Stomach (tissue), 9 donors: Measurements from ENCODE around the gene NEURL3. TPM values are rescaled to one million over a fixed set of nuclear protein-coding genes. Genes with fewer than 3 reads are reported as not detected.

ENCODE experiments used
- DNase-seq, 2 donors: peaks; one replicate each; pipeline versions ENCODE4 v3.0.0 to v3.0.0-alpha.2; 2013 to 2019
- H3K27ac ChIP-seq, 5 donors: fragments of 200-600 bp in 4 of 5; sonication (generic) in 4 of 5; one replicate each; pipeline ENCODE4 v1.5.1; 2013 to 2019; ENCODE audit warnings: mild to moderate bottlenecking in 1 of 5, moderate library complexity in 1 of 5
- H3K27me3 ChIP-seq, 3 donors: fragments of 200-600 bp; sonication (generic); one replicate each; pipeline ENCODE4 v1.5.1; 2017 to 2019; ENCODE audit warnings: mixed run types in 1 of 3
- H3K36me3 ChIP-seq, 4 donors: fragments of 200-600 bp; sonication (generic); 1 replicate in 3 of 4; 2 replicates in 1 of 4; pipeline ENCODE4 v1.5.1; 2016 to 2019
- H3K4me1 ChIP-seq, 4 donors: fragments of 200-600 bp; sonication (generic); one replicate each; pipeline ENCODE4 v1.5.1; 2016 to 2019
- H3K4me3 ChIP-seq, 4 donors: fragments of 200-600 bp; sonication (generic) in 3 of 4; one replicate each; pipeline ENCODE4 v1.5.1; 2016 to 2019; ENCODE audit warnings: mild to moderate bottlenecking in 1 of 4
- H3K9me3 ChIP-seq, 4 donors: fragments of 200-600 bp; sonication (generic); one replicate each; pipeline ENCODE4 v1.5.1; 2016 to 2019
- EP300 ChIP-seq: sonication (generic); formaldehyde crosslinking; IDR thresholded peaks from one replicate; pipeline ENCODE4 v1.6.1; 2017; ENCODE audit warnings: antibody characterized with exemption
- POLR2A ChIP-seq, 4 donors: fragments of 450-650 bp; IDR thresholded peaks; one replicate each; pipeline ENCODE4 v1.6.1; 2016; ENCODE audit warnings: antibody characterized with exemption in 4 of 4, control low read depth in 2 of 4, mild to moderate bottlenecking in 1 of 4, moderate library complexity in 1 of 4
- POLR2AphosphoS5 ChIP-seq, 3 donors: sonication (generic); formaldehyde crosslinking; IDR thresholded peaks; one replicate each; pipeline ENCODE4 v1.6.1; 2016; ENCODE audit warnings: antibody characterized with exemption in 3 of 3
- WGBS, 5 donors: extraction: QIAGEN DNeasy Blood & Tissue Kit in 3 of 5; methylation state at CpG; one replicate each; pipeline versions ENCODE4 v1.1.5 to v1.1.7; 2013 to 2018; 5-methylcytosine and 5-hydroxymethylcytosine counted together
- intact Hi-C: fragments of 100-400 bp; cut with DNase I; formaldehyde crosslinking; loops from one replicate; pipeline ENCODE4 v1.15.1; 2023; ENCODE audit warnings: low total_unique reads
- polyA plus RNA-seq, 3 donors: library from polyadenylated mRNA; stranded (reverse); fragments of 200-250 nt; gene quantifications; one replicate each; pipeline ENCODE4 v1.2.3, GENCODE V29; 2013
- total RNA-seq, 5 donors: library from RNA; depleted of rRNA; stranded (reverse); fragments of >200 nt; gene quantifications; one replicate each; pipeline versions ENCODE4 v1.1.0 to v1.2.3, GENCODE V29; 2014 to 2016
- TF ChIP-seq, protein P1 (sequence below), 7 experiments: fragments of 450-650 bp in 4 of 7; fragments of 200-600 bp in 3 of 7; sonication (generic) in 3 of 7; IDR thresholded peaks; one replicate each; pipeline ENCODE4 v1.5.1; 2016 to 2019; ENCODE audit warnings: antibody characterized with exemption in 7 of 7, control low read depth in 2 of 7, mild to moderate bottlenecking in 1 of 7
- donor health status: healthy with polysubstance abuse.
- donor health status: Bipolar disorder and iron deficiency.
- donor health status: healthy.

NEURL3 gene
- total and polyA plus RNA-seq, 8 donors: 0.50 to 12.7 (median 1.6) TPM; not detected in 4

GRCh38 chr2:96546797-96547196 is 41.6 kb upstream of the NEURL3 start:
- intact Hi-C loops: no loop called here

DNA sequence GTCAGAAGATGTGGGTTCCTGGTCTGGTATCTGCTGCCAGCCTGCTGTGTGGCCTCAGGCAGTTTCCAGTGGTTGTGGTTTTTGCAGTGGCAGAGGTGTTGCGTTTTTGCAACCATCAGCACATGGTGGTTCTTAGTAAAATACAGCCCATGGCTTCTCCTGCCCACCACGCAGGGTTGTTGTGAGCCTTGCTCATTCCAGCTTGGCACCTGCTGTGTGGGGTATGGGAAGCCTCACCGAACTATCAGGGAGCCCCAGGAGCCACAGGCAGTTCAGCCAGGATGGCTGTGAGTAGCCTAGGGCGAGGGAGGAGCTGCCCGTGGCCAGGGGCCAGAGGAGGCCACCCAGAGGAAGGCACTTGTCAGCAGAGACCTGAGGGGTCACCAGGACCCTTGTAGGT is 41.2 kb upstream of the NEURL3 start:
- TF ChIP-seq, protein P1, sequence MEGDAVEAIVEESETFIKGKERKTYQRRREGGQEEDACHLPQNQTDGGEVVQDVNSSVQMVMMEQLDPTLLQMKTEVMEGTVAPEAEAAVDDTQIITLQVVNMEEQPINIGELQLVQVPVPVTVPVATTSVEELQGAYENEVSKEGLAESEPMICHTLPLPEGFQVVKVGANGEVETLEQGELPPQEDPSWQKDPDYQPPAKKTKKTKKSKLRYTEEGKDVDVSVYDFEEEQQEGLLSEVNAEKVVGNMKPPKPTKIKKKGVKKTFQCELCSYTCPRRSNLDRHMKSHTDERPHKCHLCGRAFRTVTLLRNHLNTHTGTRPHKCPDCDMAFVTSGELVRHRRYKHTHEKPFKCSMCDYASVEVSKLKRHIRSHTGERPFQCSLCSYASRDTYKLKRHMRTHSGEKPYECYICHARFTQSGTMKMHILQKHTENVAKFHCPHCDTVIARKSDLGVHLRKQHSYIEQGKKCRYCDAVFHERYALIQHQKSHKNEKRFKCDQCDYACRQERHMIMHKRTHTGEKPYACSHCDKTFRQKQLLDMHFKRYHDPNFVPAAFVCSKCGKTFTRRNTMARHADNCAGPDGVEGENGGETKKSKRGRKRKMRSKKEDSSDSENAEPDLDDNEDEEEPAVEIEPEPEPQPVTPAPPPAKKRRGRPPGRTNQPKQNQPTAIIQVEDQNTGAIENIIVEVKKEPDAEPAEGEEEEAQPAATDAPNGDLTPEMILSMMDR (IDR thresholded peaks at IDR 0.05): no peak
- TF ChIP-seq POLR2AphosphoS5 (IDR thresholded peaks at IDR 0.05) (no peak), EP300 (no peak), POLR2A (IDR thresholded peaks at IDR 0.05) (no peak)
- Histone ChIP-seq H3K4me3 (no peak overlapping the region), H3K4me1 (peaks cover 9 to 58% (median 31%) of the 10 kb centered on the region in 4 donors), H3K27ac (no peak overlapping the region), H3K9me3 (no peaks in the 10 kb centered on the region), H3K36me3 (peaks cover 29 to 81% (median 53%) of the 10 kb centered on the region in 4 donors), H3K27me3 (no peaks in the 10 kb centered on the region)
- WGBS, 5 donors: 86 to 95% (median 91%) methylated on average over 5 of the region's 5 CpGs
- intact Hi-C loops: no loop called here
- no peak for DNase-seq

More at GRCh38 chr2:96546797-96547196, 41.6 kb upstream of the NEURL3 start:
- Histone ChIP-seq H3K4me1 (peaks cover 4 to 53% (median 27%) of the 10 kb centered on the region in 4 donors), H3K36me3 (peaks cover 34 to 83% (median 57%) of the 10 kb centered on the region in 4 donors), H3K27me3 (no peaks in the 10 kb centered on the region), H3K27ac (no peak overlapping the region), H3K9me3 (no peaks in the 10 kb centered on the region), H3K4me3 (no peak overlapping the region)
- no peak for DNase-seq
- no peak for TF ChIP-seq POLR2A (IDR thresholded peaks at IDR 0.05)
- no peak for TF ChIP-seq EP300
- TF ChIP-seq, protein P1 (IDR thresholded peaks at IDR 0.05): no peak
- no peak for TF ChIP-seq POLR2AphosphoS5 (IDR thresholded peaks at IDR 0.05)
- WGBS, 5 donors: 71 to 87% (median 77%) methylated on average over 6 to 8 of the region's 8 CpGs

DNA sequence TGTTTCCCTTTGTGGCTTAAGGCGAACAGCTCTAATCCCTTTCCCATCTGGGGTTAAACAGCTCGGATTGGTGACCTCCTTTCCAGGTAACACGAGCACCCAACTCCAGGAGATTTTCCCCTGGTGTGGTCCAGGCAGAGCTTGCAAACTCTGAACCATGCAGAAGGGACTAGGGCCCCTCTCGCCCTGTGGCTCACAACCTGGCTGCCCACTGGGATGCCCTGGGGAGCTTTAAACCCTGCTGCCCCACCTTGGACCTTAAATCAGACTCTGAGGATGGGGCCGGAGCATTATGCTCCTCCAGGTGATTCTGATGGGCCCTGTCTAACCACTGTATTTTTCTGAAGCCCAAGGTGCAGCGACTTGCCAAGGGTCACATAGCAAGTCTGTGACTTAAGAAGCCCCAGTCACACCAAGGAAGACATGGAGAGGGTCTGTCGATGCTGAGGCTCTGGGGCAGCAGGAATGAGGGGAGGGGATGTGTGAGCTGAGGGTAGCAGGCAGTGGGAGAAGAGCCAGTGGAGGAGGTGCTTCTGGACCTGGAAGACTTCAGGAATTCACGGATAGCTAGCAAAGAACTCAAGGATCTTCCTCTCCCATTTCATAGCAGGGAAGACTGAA is 37.3 kb upstream of the NEURL3 start:
- Histone ChIP-seq H3K27me3 (no peaks in the 10 kb centered on the region), H3K4me3 (no peak overlapping the region), H3K4me1 (peaks cover 31 to 85% (median 57%) of the 10 kb centered on the region in 4 donors), H3K9me3 (no peaks in the 10 kb centered on the region), H3K36me3 (peaks cover 0 to 43% (median 16%) of the 10 kb centered on the region in 4 donors), H3K27ac (no peak overlapping the region)
- TF ChIP-seq, protein P1 (IDR thresholded peaks at IDR 0.05): no peak
- TF ChIP-seq POLR2AphosphoS5 (IDR thresholded peaks at IDR 0.05) (no peak), EP300 (no peak), POLR2A (IDR thresholded peaks at IDR 0.05) (no peak)
- intact Hi-C loops: no loop called here
- DNase-seq: no peak
- 85 to 91% (median 89%) methylated on average over 7 to 8 of the region's 8 CpGs for WGBS, 5 donors

DNA sequence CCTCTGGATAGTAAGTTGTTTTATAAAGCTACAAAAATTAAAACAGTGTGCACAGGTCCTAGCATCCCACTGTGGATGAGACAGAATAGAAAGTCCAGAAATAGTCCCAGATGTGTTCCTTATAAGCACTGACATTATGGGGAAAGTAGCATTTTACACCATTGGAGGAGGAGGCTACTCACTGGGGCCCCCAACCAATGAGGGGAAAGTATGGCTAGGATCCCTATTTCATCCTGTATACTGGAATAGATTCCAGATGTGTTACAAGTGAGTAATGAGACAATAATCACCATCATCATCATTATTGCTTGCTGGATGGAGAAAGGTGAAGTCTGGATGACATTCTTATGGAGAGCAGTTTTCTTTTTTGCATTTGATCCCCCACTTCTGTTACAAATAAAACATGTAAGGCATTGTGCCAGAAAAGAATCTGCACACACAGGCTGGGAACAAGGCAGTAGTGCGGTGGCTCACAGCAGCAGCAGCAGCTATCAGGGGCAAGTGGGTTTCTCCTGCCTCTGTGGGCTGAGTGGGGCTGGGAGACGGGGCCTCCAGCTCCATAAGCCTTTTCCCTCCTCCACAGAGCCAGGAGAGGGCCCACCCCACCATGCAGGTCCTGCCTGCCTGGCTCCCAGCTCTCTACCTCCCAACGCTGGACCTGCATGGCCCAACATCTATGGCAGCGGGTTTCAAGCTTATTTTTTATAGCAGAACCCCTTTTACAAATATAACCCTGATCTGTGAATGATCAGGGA is 36.4 kb upstream of the NEURL3 start:
- H3K4me3 ChIP-seq: no peak overlapping the region
- H3K9me3 ChIP-seq: no peaks in the 10 kb centered on the region
- intact Hi-C loops: no loop called here
- no peak overlapping the region for H3K27ac ChIP-seq
- WGBS, 5 donors: 93 to 97% (median 96%) methylated on average over 3 to 4 of the region's 4 CpGs
- peaks cover 0 to 36% (median 10%) of the 10 kb centered on the region in 4 donors for H3K36me3 ChIP-seq
- TF ChIP-seq POLR2A (IDR thresholded peaks at IDR 0.05) (no peak), EP300 (no peak), POLR2AphosphoS5 (IDR thresholded peaks at IDR 0.05) (no peak)
- TF ChIP-seq, protein P1 (IDR thresholded peaks at IDR 0.05): no peak
- no peaks in the 10 kb centered on the region for H3K27me3 ChIP-seq
- DNase-seq: no peak
- H3K4me1 ChIP-seq: peaks cover 31 to 78% (median 51%) of the 10 kb centered on the region in 4 donors
